Tibial nerve (tissue), 4 donors: Measurements from ENCODE around the gene LEFTY1. TPM values are rescaled to one million over a fixed set of nuclear protein-coding genes. Genes with fewer than 3 reads are reported as not detected.

ENCODE experiments used
- DNase-seq, 2 donors: peaks; one replicate each; pipeline ENCODE4 v3.0.0-alpha.2; 2019; ENCODE audit warnings: low spot score in 2 of 2
- H3K27ac ChIP-seq, 4 donors: fragments of 200-600 bp; sonication (generic) in 3 of 4; one replicate each; pipeline ENCODE4 v1.5.1; 2017 to 2019; ENCODE audit warnings: mild to moderate bottlenecking in 1 of 4
- H3K27me3 ChIP-seq, 2 donors: fragments of 200-600 bp; sonication (generic) in 1 of 2; one replicate each; pipeline versions ENCODE4 v1.5.1 to v1.6.0; 2017 to 2019
- H3K36me3 ChIP-seq, 3 donors: fragments of 200-600 bp; sonication (generic); one replicate each; pipeline ENCODE4 v1.5.1; 2018 to 2019
- H3K4me1 ChIP-seq, 4 donors: fragments of 200-600 bp; sonication (generic) in 3 of 4; one replicate each; pipeline ENCODE4 v1.5.1; 2017 to 2019
- H3K4me3 ChIP-seq, 4 donors: fragments of 200-600 bp; sonication (generic) in 3 of 4; one replicate each; pipeline ENCODE4 v1.5.1; 2017 to 2019; ENCODE audit warnings: mild to moderate bottlenecking in 1 of 4, moderate library complexity in 1 of 4
- H3K9me3 ChIP-seq, 4 donors: fragments of 200-600 bp; sonication (generic) in 3 of 4; one replicate each; pipeline ENCODE4 v1.5.1; 2017 to 2019
- EP300 ChIP-seq, 2 donors: sonication (generic); formaldehyde crosslinking; IDR thresholded peaks; one replicate each; pipeline ENCODE4 v1.6.1; 2017; ENCODE audit warnings: antibody characterized with exemption in 2 of 2, mild to moderate bottlenecking in 1 of 2
- POLR2A ChIP-seq, 2 donors: fragments of 450-650 bp; IDR thresholded peaks; one replicate each; pipeline ENCODE4 v1.6.1; 2017; ENCODE audit warnings: antibody characterized with exemption in 2 of 2, mild to moderate bottlenecking in 2 of 2, moderate library complexity in 2 of 2
- WGBS, 2 donors: methylation state at CpG; one replicate each; pipeline ENCODE4 v1.1.5; 2018; 5-methylcytosine and 5-hydroxymethylcytosine counted together
- total RNA-seq, 4 donors: library from RNA; depleted of rRNA; stranded (reverse); fragments of >200 nt; gene quantifications; one replicate each; pipeline ENCODE4 v1.1.0, GENCODE V29; 2016
- TF ChIP-seq, protein P1 (sequence below), 5 experiments: fragments of 200-600 bp in 3 of 5; fragments of 450-650 bp in 2 of 5; sonication (generic) in 3 of 5; IDR thresholded peaks; one replicate each; pipeline ENCODE4 v1.5.1; 2016 to 2019; ENCODE audit warnings: antibody characterized with exemption in 5 of 5, mild to moderate bottlenecking in 3 of 5, moderate library complexity in 2 of 5

LEFTY1 gene
- total RNA-seq, 4 donors from 2014 or later: 0.20 TPM; not detected in 3

DNA sequence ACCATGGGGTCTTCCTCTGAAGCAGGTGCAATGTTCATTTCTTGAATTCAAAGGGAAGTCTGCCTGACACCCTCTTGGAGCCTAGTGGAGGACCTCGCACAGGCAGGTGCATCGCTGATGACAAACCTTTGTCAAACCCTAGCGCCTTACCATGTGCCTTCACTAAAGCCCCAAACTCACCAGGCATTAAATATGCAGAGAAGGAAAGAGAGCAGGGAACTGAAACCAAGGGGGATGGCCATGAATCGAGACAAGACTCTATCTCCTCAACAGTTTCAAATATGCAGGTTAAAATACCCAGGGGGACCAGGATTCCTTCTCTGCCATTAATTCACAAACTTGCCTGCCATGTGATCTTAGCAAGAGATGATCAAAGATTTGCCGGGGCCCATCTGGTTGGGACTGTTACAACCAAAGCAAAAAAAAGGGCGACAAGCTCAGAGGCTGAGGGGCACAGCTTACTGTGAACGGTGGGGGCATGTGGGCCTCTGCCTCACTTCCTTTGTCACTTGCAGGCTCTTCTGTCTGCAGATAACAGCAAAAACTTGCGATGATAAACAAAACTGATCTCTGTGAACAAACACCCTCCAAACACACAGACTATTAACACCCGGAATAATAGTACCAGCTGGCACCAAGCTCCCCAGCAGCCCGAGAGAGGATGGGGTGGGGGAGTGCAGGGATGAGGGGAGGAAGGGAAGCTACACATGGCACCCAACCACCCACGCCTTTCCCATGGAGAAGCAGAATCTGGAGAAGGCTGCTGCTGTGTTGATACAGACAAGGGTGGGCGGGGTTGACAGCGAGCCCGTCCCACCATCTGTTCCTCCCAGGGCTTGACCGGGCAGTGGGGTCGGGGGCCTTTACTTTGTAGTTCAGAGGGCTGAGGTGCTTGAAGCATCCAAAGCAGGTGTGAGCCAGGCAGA is 40.7 kb downstream of the LEFTY1 start:
- H3K4me3 ChIP-seq: no peak overlapping the region
- WGBS, 2 donors: 48 to 50% methylated on average over 16 of the region's 16 CpGs
- no peaks in the 10 kb centered on the region for H3K27me3 ChIP-seq
- H3K27ac ChIP-seq: peak overlapping the region in 2 of 4 donors; percentile 8 to 50
- no peak for DNase-seq
- TF ChIP-seq, protein P1, sequence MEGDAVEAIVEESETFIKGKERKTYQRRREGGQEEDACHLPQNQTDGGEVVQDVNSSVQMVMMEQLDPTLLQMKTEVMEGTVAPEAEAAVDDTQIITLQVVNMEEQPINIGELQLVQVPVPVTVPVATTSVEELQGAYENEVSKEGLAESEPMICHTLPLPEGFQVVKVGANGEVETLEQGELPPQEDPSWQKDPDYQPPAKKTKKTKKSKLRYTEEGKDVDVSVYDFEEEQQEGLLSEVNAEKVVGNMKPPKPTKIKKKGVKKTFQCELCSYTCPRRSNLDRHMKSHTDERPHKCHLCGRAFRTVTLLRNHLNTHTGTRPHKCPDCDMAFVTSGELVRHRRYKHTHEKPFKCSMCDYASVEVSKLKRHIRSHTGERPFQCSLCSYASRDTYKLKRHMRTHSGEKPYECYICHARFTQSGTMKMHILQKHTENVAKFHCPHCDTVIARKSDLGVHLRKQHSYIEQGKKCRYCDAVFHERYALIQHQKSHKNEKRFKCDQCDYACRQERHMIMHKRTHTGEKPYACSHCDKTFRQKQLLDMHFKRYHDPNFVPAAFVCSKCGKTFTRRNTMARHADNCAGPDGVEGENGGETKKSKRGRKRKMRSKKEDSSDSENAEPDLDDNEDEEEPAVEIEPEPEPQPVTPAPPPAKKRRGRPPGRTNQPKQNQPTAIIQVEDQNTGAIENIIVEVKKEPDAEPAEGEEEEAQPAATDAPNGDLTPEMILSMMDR (IDR thresholded peaks at IDR 0.05): no peak
- TF ChIP-seq EP300 (IDR thresholded peaks at IDR 0.05): no peak
- TF ChIP-seq POLR2A (IDR thresholded peaks at IDR 0.05): no peak
- no peaks in the 10 kb centered on the region for H3K9me3 ChIP-seq
- H3K36me3 ChIP-seq: peaks cover 0 to 98% (median 16%) of the 10 kb centered on the region in 3 donors
- H3K4me1 ChIP-seq: peaks cover 0 to 29% (median 7%) of the 10 kb centered on the region in 4 donors

DNA sequence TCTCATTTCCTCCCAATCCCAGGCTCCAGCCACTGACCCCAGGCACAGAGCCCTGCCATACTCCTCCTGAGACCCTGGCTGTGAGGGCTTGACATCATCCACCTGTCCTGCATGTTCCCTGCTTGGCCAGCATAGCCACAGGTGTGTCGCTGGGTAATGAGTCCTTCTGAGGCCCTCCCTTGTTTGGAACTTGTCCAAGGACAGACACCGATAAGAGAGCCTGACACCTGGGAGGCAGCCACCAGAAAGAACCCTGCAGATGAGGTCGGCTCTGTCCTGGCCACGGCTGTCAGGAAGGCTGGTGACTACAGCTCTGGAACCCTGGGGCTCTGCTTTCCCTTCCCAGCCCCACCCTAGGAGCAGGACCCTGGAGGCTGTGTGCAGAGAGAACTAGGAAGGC is 41.3 kb downstream of the LEFTY1 start:
- Histone ChIP-seq H3K9me3 (no peaks in the 10 kb centered on the region), H3K27me3 (no peaks in the 10 kb centered on the region), H3K27ac (peak overlapping the region in 1 of 4 donors; percentile 50), H3K4me1 (peaks cover 0 to 29% (median 7%) of the 10 kb centered on the region in 4 donors), H3K4me3 (no peak overlapping the region), H3K36me3 (peaks cover 0 to 98% (median 16%) of the 10 kb centered on the region in 3 donors)
- TF ChIP-seq POLR2A (IDR thresholded peaks at IDR 0.05): no peak
- no peak for TF ChIP-seq EP300 (IDR thresholded peaks at IDR 0.05)
- TF ChIP-seq, protein P1 (IDR thresholded peaks at IDR 0.05): no peak
- 74 to 89% methylated on average over 4 of the region's 4 CpGs for WGBS, 2 donors
- DNase-seq: no peak

DNA sequence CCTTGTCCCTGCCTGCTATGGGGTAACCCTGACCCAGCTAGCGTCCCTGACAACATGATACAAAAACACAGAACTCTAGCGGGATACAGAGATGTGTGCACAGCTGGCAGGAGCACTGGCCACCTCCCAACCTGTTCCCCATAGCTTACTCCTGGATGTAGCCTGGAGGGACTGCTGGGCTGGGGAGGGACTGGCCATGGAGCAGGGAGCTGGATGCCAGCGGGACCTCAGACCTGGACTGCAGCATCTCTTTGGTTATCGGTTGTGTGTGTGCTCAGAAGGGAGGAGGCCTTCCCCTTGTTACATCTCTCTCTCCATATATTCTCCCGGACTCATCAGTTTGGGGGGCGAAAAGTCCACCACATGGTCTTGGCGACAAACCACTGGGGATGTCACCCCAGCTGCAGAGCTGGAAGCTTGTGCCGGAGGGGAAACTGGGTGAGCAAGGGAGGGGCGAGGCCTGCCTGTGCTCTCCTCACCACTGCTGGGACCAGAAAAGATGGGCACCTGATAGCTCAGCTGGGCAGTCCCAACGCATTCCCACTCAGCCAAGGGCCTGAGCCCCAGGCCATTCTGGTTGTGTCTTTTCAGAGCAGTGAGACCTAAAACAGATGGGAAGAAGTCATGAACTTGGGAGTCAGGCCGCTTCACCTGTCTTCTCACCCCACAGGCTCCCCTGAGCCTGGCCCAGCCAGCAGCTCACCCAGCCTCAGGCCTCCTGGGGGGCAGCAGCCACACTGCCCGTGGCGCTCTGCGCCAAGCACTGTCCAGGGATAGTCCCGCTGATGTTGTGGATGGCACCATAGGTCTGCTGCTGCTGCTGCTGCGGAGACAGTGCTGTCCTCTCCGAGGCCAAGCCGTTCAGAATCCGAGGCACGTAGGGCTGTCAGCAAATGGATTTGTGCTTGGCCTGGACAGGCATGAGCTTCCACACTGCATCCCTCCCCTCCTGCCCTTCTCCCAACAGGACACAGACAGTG is 42.3 kb downstream of the LEFTY1 start:
- peaks cover 0 to 98% (median 12%) of the 10 kb centered on the region in 3 donors for H3K36me3 ChIP-seq
- DNase-seq: no peak
- H3K27ac ChIP-seq: no peak overlapping the region
- H3K9me3 ChIP-seq: no peaks in the 10 kb centered on the region
- WGBS, 2 donors: 87 to 88% methylated on average over 15 to 20 of the region's 20 CpGs
- H3K27me3 ChIP-seq: no peaks in the 10 kb centered on the region
- H3K4me1 ChIP-seq: peaks cover 0 to 23% (median 7%) of the 10 kb centered on the region in 4 donors
- no peak for TF ChIP-seq EP300 (IDR thresholded peaks at IDR 0.05)
- no peak for TF ChIP-seq POLR2A (IDR thresholded peaks at IDR 0.05)
- TF ChIP-seq, protein P1 (IDR thresholded peaks at IDR 0.05): no peak
- no peak overlapping the region for H3K4me3 ChIP-seq

DNA sequence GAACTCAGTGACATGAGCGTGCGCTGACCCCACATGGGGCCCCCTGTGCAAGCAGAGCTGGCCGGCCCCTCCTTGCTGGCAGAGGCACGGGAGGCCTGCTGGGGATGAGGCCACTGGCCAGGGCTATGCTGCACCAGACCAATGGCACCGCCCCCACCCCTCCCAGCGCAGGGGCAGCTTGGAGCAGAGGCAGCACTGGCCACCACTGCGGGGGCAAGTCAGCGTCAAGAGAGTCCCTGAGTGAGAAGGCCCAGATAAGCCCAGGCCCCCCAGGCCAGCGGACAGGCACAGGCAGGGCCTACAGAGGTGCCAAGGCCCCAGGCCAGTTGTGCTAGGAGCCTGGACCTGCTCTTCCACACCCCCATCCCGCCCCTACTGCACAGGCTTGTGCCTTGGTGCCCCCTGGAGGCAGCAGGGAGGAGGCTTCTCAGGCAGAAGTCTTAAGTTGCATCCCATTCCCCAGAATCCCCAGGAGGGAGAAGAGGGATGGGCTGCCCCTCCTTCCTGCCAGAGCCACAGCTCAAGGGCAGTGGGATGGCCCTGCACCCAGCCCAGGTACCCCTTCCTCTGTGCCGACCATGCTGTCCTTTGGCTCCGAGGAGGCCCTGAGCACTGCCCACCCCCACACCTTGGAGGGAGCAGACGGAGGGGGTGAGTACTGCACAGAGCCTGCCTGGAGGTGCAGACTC is 43.2 kb downstream of the LEFTY1 start:
- Histone ChIP-seq H3K36me3 (peaks cover 0 to 97% (median 12%) of the 10 kb centered on the region in 3 donors), H3K9me3 (no peaks in the 10 kb centered on the region), H3K4me1 (peaks cover 0 to 23% (median 7%) of the 10 kb centered on the region in 4 donors), H3K27me3 (no peaks in the 10 kb centered on the region), H3K27ac (peak overlapping the region in 2 of 4 donors; percentile 17 to 29), H3K4me3 (no peak overlapping the region)
- WGBS, 2 donors: 61 to 74% methylated on average over 8 to 11 of the region's 13 CpGs
- DNase-seq: peak; percentile 61 to 76
- TF ChIP-seq, protein P1 (IDR thresholded peaks at IDR 0.05): peak; percentile 38 to 88 (median 65)
- TF ChIP-seq EP300 (IDR thresholded peaks at IDR 0.05): peak in 1 of 2 donors; percentile 58
- no peak for TF ChIP-seq POLR2A (IDR thresholded peaks at IDR 0.05)
